Gastroesophageal sphincter (tissue), 4 donors: Measurements from ENCODE around the gene PTPRN2. TPM values are rescaled to one million over a fixed set of nuclear protein-coding genes. Genes with fewer than 3 reads are reported as not detected.

Experiments
- ATAC-seq: fragments of 150-250 bp; one replicate; pipeline ENCODE4 v1.9.1; 2016; ENCODE audit warnings: mild to moderate bottlenecking, moderate library complexity
- H3K27ac ChIP-seq, 4 donors: fragments of 200-600 bp; sonication (generic) in 3 of 4; 1 replicate in 3 of 4; 2 replicates in 1 of 4; pipeline ENCODE4 v1.5.1; 2016 to 2019
- H3K27me3 ChIP-seq: fragments of 200-600 bp; sonication (generic); one replicate; pipeline ENCODE4 v1.5.1; 2019
- H3K36me3 ChIP-seq, 2 donors: fragments of 200-600 bp; sonication (generic); one replicate each; pipeline ENCODE4 v1.5.1; 2019; ENCODE audit warnings: control low read depth in 1 of 2
- H3K4me1 ChIP-seq, 3 donors: fragments of 200-600 bp; sonication (generic); 1 replicate in 2 of 3; 2 replicates in 1 of 3; pipeline ENCODE4 v1.5.1; 2016 to 2019; ENCODE audit warnings: control low read depth in 2 of 3
- H3K4me3 ChIP-seq, 2 donors: fragments of 200-600 bp; sonication (generic); one replicate each; pipeline ENCODE4 v1.5.1; 2019; ENCODE audit warnings: mild to moderate bottlenecking in 1 of 2, moderate library complexity in 1 of 2
- H3K9me3 ChIP-seq, 3 donors: fragments of 200-600 bp; sonication (generic); one replicate each; pipeline ENCODE4 v1.5.1; 2017 to 2019; ENCODE audit warnings: control low read depth in 2 of 3
- EP300 ChIP-seq: sonication (generic); formaldehyde crosslinking; IDR thresholded peaks from one replicate; pipeline ENCODE4 v1.6.1; 2017; ENCODE audit warnings: antibody characterized with exemption, mild to moderate bottlenecking
- POLR2A ChIP-seq, 2 donors: fragments of 450-650 bp; IDR thresholded peaks; one replicate each; pipeline ENCODE4 v1.6.1; 2017; ENCODE audit warnings: antibody characterized with exemption in 2 of 2, mild to moderate bottlenecking in 2 of 2, moderate library complexity in 1 of 2
- POLR2AphosphoS5 ChIP-seq: sonication (generic); formaldehyde crosslinking; IDR thresholded peaks from one replicate; pipeline ENCODE4 v1.6.1; 2017; ENCODE audit warnings: antibody characterized with exemption
- WGBS, 2 donors: methylation state at CpG; one replicate each; pipeline ENCODE4 v1.1.5; 2018; ENCODE audit warnings: low coverage in 1 of 2; 5-methylcytosine and 5-hydroxymethylcytosine counted together
- total RNA-seq, 4 donors: library from RNA; depleted of rRNA; stranded (reverse); fragments of >200 nt; gene quantifications; one replicate each; pipeline ENCODE4 v1.1.0, GENCODE V29; 2016
- TF ChIP-seq, protein P1 (sequence below), 4 experiments: fragments of 200-600 bp in 2 of 4; fragments of 450-650 bp in 2 of 4; sonication (generic) in 1 of 4; IDR thresholded peaks; one replicate each; pipeline ENCODE4 v1.5.1; 2017 to 2019; ENCODE audit warnings: antibody characterized with exemption in 4 of 4, mild to moderate bottlenecking in 2 of 4, moderate library complexity in 2 of 4

Gene PTPRN2
- total RNA-seq, 4 donors from 2014 or later, result 1.7 to 4.7 (median 3.3) TPM

DNA sequence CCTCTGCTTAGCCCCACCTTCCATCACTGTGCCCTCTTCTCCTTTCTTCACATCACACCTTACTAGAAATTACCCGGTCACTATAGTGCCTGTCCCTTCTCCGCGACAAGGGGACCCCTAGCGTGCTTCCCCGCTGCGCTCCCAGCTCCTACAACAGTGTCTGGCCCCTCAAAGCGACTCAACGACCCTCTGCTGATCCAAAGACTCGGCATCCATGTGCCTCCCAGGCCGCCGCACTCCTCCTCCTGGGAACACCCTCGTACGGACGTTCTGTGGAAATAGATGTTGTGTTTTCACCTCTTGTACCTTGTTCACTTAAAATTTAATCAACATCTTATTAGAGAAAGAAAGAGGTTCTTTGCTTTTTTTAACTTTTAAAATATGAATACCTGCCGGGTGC is 787.3 kb downstream of the PTPRN2 start:
- no peak overlapping the region for H3K4me3 ChIP-seq
- no peaks in the 10 kb centered on the region for H3K4me1 ChIP-seq
- H3K27ac ChIP-seq, result no peak overlapping the region
- 82 to 85% methylated on average over 3 to 15 of the region's 15 CpGs for WGBS, 2 donors
- ATAC-seq, result no peak
- TF ChIP-seq POLR2AphosphoS5, result no peak
- TF ChIP-seq EP300, result no peak
- TF ChIP-seq, protein P1, sequence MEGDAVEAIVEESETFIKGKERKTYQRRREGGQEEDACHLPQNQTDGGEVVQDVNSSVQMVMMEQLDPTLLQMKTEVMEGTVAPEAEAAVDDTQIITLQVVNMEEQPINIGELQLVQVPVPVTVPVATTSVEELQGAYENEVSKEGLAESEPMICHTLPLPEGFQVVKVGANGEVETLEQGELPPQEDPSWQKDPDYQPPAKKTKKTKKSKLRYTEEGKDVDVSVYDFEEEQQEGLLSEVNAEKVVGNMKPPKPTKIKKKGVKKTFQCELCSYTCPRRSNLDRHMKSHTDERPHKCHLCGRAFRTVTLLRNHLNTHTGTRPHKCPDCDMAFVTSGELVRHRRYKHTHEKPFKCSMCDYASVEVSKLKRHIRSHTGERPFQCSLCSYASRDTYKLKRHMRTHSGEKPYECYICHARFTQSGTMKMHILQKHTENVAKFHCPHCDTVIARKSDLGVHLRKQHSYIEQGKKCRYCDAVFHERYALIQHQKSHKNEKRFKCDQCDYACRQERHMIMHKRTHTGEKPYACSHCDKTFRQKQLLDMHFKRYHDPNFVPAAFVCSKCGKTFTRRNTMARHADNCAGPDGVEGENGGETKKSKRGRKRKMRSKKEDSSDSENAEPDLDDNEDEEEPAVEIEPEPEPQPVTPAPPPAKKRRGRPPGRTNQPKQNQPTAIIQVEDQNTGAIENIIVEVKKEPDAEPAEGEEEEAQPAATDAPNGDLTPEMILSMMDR (IDR thresholded peaks at IDR 0.05), result no peak
- no peak for TF ChIP-seq POLR2A (IDR thresholded peaks at IDR 0.05)
- H3K36me3 ChIP-seq, result no peaks in the 10 kb centered on the region
- no peaks in the 10 kb centered on the region for H3K9me3 ChIP-seq
- H3K27me3 ChIP-seq, result peaks cover 21% of the 10 kb centered on the region

DNA sequence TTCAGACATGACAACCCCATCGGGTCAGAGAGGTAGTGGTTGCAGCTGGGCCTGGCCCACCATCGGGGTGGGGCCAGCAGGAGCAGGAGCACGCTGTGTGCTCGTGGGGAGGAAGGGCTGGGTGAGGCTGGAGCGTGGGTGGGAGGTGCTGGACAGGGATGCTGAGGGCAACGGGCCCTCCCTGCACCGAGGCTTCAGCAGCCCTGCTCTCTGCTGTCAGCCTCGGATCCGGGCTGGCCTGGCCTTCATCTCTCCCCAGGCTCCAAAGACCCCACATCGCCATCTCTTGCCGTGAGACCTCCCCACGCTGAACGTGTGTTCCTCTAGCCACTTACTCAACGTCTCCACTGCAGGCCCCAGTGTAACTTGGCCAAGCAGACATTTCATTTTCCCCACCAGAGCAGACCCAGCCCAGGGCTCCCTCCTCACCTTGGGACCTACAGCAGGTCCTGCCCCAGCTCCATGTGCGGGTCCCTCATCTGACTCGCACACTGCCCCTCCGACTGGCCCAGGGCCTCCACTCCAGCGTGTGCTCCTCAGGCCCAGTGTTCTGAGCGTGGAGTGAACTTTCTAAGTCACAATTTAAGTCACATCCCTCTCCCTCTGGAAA is 788.4 kb downstream of the PTPRN2 start:
- WGBS, 2 donors, result 80 to 90% methylated on average over 2 to 13 of the region's 19 CpGs
- Histone ChIP-seq H3K4me3 (no peak overlapping the region), H3K27ac (no peak overlapping the region), H3K4me1 (no peaks in the 10 kb centered on the region), H3K36me3 (no peaks in the 10 kb centered on the region), H3K9me3 (no peaks in the 10 kb centered on the region), H3K27me3 (peaks cover 24% of the 10 kb centered on the region)
- no peak for TF ChIP-seq EP300
- TF ChIP-seq, protein P1 (IDR thresholded peaks at IDR 0.05), result no peak
- no peak for TF ChIP-seq POLR2AphosphoS5
- no peak for TF ChIP-seq POLR2A (IDR thresholded peaks at IDR 0.05)
- ATAC-seq, result no peak

DNA sequence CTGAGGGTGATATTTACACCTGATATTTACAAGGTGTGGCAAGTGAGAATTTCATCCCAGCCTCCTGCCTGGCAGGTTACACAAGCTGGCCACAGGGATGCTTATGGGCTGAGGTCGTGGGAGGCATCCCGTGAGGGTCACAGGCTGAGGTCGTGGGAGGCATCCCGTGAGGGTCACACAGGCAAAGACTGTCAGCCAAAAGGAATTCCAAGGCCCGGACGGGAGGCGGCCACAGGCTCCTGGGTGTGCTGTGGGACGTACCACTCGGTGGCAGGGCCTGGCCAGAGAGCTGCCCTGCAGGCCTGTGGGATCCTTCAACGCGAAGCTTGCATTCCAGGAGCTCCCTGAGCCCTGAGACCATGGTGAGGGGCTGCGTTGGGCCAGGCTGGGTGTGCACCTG is 790.3 kb downstream of the PTPRN2 start:
- no peaks in the 10 kb centered on the region for H3K36me3 ChIP-seq
- no peak for ATAC-seq
- peaks cover 42% of the 10 kb centered on the region for H3K27me3 ChIP-seq
- TF ChIP-seq POLR2AphosphoS5, result no peak
- no peak for TF ChIP-seq EP300
- TF ChIP-seq, protein P1 (IDR thresholded peaks at IDR 0.05), result no peak
- no peak for TF ChIP-seq POLR2A (IDR thresholded peaks at IDR 0.05)
- no peaks in the 10 kb centered on the region for H3K9me3 ChIP-seq
- no peaks in the 10 kb centered on the region for H3K4me1 ChIP-seq
- no peak overlapping the region for H3K4me3 ChIP-seq
- H3K27ac ChIP-seq, result no peak overlapping the region
- 87 to 90% methylated on average over 7 of the region's 12 CpGs for WGBS, 2 donors

DNA sequence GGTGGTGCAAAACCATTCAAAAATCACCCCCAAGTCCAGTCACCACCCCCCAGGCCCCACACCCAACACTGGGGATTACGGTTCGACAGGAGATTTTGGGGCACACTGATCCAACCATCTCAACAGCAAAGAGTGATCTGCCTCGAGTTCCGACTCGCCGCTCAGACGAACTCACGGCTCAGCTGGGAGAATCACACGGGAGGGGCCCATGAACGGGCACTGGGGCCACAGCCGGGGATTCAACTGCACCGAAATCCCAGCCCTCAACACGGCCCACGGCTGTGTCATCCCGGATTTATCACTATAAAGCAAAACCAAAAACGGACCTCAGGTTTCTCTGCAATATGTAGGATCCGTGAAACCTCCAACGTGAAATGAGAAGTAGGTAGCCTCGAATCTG is 790.8 kb downstream of the PTPRN2 start:
- H3K4me1 ChIP-seq, result no peaks in the 10 kb centered on the region
- ATAC-seq, result no peak
- H3K27me3 ChIP-seq, result peaks cover 46% of the 10 kb centered on the region
- H3K9me3 ChIP-seq, result no peaks in the 10 kb centered on the region
- no peaks in the 10 kb centered on the region for H3K36me3 ChIP-seq
- no peak overlapping the region for H3K27ac ChIP-seq
- TF ChIP-seq, protein P1 (IDR thresholded peaks at IDR 0.05), result no peak
- TF ChIP-seq POLR2AphosphoS5 (no peak), EP300 (no peak), POLR2A (IDR thresholded peaks at IDR 0.05) (no peak)
- WGBS, 2 donors, result 75 to 88% methylated on average over 4 to 9 of the region's 19 CpGs
- no peak overlapping the region for H3K4me3 ChIP-seq

DNA sequence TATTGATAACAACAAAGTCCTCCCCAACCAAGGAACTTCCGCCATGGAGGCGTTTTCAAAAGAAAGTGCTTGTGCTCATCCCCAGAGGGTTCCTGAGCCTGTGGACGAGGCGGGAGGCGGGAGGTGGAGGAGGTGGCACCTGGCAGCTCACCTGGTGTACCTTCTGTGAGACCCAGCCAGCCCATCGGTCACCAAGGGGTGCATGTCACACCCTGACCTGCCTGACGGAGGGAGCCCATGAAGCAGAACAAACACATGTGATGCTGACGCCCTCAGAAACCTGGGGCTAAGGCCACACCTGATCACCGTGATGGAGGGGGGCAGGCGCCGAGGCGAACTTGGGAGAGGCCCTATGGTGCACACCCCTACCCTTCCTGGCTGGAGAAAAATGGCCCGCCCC is 792.0 kb downstream of the PTPRN2 start:
- WGBS, 2 donors, result no CpG with 5 or more reads among the region's 13 CpGs
- Histone ChIP-seq H3K27me3 (peaks cover 46% of the 10 kb centered on the region), H3K4me1 (no peaks in the 10 kb centered on the region), H3K9me3 (no peaks in the 10 kb centered on the region), H3K4me3 (no peak overlapping the region), H3K36me3 (no peaks in the 10 kb centered on the region), H3K27ac (no peak overlapping the region)
- TF ChIP-seq, protein P1 (IDR thresholded peaks at IDR 0.05), result no peak
- TF ChIP-seq POLR2A (IDR thresholded peaks at IDR 0.05) (no peak), EP300 (no peak)
- no peak for ATAC-seq
